Measurements from ENCODE around the gene ECSIT.

ECSIT gene

DNA sequence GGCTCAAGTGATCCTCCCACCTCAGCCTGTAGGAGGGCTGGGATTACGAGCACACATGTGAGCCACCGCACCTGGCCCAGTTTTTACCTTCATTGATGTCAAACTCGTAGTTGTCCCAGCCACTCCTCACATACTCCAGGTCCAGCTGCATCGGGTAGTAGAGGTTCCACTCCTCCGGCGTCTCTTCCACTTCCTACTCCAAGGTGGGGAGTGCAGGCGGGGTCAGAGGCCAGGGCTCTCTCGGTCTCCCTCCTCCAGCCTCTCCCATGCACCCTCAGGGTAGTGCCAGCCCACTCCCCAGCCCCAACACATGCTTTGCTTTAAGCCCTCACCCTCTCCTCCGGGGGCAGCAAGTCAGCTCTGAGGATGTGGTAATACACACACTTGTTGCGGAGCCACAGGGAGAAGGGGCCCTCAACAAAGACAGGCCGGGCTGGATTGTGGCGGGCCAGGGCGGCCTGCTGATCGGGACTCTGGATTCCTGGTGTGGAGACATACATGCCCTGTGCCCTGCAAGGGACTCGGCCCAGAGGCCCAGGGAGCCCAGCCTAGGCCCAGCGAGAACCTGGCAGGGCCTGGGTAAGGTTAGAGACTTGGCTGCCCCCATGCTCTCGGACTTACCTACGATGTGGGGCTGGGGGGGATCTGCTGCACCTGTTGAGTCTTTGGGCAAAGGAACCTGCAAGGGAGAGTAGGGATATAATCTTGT is 21.4 kb downstream of the ECSIT start:
- TF ChIP-seq, protein P1, sequence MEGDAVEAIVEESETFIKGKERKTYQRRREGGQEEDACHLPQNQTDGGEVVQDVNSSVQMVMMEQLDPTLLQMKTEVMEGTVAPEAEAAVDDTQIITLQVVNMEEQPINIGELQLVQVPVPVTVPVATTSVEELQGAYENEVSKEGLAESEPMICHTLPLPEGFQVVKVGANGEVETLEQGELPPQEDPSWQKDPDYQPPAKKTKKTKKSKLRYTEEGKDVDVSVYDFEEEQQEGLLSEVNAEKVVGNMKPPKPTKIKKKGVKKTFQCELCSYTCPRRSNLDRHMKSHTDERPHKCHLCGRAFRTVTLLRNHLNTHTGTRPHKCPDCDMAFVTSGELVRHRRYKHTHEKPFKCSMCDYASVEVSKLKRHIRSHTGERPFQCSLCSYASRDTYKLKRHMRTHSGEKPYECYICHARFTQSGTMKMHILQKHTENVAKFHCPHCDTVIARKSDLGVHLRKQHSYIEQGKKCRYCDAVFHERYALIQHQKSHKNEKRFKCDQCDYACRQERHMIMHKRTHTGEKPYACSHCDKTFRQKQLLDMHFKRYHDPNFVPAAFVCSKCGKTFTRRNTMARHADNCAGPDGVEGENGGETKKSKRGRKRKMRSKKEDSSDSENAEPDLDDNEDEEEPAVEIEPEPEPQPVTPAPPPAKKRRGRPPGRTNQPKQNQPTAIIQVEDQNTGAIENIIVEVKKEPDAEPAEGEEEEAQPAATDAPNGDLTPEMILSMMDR (IDR thresholded peaks at IDR 0.05; ENCODE audit: low read depth, low read length), result no peak
- H3K4me3 ChIP-seq (ENCODE audit: low read depth, low read length), result no peak overlapping the region

DNA sequence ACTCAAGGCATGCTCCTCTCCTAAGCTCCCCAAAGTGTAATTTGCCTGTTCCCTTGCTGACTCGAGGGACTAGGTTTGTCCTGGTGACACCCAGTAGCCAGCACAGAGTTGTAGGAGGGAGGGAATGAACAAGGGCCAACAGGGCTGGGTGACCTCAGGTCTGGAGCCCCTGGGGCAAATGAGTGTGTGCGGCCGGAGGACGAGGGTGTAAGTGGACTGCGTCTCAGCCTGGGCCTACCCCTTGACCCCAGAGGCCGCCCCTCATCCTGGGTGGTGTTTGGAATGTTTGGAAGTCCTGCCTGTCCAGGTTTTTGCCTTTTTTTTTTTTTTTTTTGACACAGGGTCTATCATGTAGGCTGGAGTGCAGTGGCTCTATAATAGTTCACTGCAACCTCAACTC is 22.0 kb downstream of the ECSIT start:
- H3K4me3 ChIP-seq (ENCODE audit: low read depth, low read length), result no peak overlapping the region
- TF ChIP-seq, protein P1 (IDR thresholded peaks at IDR 0.05; ENCODE audit: low read depth, low read length), result no peak

DNA sequence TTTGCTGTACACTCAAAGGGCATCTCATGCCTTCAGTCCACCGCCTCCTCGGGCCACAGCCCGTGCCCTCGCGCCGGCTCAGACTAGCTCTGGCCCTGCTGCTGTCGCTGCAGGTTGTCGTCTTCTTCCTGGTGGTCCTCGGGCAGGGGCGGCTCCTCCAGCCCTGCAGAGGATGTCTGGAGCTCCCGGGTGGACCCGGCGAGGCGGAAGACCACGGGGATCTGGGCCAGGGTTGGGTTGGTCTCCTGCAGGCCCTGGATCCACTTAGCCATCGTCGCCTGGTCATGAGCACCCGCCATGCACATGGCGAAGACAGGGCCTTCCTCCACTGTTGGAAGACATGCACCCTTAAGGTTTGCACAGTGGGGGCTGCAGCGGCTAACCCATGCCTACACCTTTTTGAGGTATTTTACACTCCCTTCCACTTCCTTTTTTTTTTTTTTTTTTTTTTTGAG is 22.8 kb downstream of the ECSIT start:
- peak overlapping the region; percentile 76 for H3K4me3 ChIP-seq (ENCODE audit: low read depth, low read length)
- TF ChIP-seq, protein P1 (IDR thresholded peaks at IDR 0.05; ENCODE audit: low read depth, low read length), result no peak

DNA sequence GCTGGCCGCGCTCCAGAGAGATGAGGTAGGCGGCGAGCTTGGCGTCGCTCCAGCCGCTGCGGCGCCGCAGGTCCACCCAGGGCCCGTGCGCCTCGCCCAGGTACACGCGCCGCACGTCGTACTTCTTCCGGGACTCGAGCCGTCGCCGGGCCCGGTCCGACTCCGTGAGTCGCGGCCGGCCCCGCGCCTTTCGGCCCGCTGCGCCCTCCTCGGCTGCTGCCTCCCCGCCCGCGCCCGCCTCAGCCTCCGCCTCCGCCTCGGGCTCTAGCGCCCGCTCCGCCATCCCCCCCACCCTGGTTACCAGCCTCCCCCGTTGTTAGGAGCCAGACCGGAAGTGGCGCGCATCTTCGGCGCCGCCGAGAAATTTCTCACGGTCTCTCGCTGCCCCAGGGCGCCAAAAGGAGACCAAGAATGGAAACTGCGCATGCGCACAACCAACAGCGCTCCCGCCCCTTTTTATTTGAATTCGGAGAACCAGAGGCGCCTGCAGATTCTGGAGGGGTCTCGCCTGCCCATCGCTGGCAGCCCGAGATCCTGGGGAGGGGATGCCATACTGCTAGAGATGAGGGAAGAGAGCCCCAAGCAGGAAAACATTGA is 23.3 kb downstream of the ECSIT start, which contains the start of gene ZNF653:
ZNF653 (minus strand) TSS at position 336 of the 597 bp plus-strand sequence; CDS start at position 283, 53 bp downstream.
- peak within 1 kb of the TSS; percentile 76 for H3K4me3 ChIP-seq (ENCODE audit: low read depth, low read length)
- TF ChIP-seq, protein P1 (IDR thresholded peaks at IDR 0.05; ENCODE audit: low read depth, low read length), result no peak

DNA sequence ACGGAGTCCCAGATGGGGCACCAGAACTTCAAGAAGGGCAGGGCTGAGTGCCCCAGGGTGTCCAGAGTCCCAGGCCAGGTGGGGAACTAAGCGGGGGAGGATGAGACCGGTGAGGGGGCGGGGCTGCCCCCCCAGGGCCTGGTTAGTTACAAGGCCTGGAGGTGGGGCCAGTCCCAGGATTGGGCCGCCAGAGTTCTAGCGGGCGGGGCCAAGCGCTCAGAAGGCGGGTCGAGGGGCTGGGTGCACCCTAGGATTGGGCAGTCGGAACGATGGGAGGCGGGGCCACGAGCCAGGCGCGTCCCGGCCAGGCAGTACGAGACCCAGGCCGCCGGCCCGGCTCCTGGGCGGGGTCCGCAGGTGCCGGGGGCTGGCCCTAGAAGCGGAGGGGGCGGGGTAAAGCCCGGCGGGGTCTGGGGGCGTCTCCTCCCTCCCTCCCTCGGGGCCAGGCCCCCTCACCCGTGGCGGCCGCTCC is 23.9 kb downstream of the ECSIT start:
- peak overlapping the region; percentile 76 for H3K4me3 ChIP-seq (ENCODE audit: low read depth, low read length)
- TF ChIP-seq, protein P1 (IDR thresholded peaks at IDR 0.05; ENCODE audit: low read depth, low read length), result no peak

DNA sequence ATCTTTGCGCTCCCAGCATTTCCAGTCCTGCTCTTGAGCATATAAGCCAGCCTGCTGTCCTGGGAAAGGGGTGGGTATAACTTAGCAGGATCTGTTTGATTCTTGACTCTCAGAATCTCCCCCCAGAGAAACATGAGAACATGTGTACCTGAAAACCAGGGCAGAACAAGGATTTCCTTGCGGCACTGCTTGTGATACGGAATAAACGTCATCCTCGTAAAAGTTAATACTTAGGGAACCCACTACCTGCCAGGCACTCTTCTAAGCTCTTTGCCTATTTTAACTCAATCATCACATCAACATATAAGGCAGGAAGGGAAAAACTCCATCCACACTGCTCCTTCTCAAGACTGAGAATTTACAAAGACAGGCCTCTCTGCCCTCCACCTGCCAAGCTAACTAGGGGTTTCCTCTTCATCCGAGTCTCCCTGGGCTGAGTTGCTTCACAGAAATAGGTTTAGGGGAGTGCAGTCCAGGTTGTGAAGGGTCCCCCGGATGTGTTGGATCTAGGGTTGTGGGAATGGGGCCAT is 24.4 kb downstream of the ECSIT start:
- TF ChIP-seq, protein P1 (IDR thresholded peaks at IDR 0.05; ENCODE audit: low read depth, low read length), result no peak
- H3K4me3 ChIP-seq (ENCODE audit: low read depth, low read length), result peak overlapping the region; percentile 76

Measured in WI38 (cell line).